ENCODE results near the gene DDX6.
"Not testable (repeated sequence)": the region's sequence is repeated elsewhere in the genome, so short reads cannot be mapped to it uniquely, and the experiment has no call there.

DDX6 gene

DNA sequence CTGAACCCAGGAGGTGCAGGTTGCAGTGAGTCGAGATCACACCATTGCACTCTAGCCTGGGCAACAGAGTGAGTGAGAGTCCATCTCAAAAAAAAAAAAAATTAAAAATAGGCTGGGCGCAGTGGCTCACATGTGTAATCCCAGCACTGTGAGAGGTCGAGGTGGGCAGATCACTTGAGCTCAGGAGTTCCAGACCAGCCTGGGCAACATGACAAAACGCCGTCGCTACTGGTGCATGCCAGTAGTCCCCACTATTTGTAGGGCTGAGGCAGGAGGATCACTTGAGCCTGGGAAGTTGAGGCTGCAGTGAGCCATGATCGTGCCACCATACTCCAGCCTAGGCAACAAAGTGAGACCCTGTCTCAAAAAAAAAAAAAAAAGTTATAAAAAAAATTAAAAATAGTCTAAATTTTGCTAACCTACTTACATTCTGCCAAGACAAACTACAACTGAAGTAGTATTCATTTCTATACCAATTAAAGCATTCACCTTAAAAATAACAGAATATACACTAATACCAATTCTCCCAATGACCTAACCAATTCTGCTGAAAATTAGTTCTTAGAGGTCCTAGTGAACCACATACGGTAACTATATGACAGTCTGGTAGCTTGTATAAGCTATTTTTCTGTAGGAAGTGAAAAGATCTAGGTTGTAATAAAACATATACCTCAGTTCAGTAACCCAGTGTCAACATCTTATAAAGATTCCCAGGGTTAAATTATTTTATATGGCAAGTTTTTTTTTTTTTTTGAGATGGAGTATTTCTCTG is 7.1 kb downstream of the DDX6 start:
- Histone ChIP-seq H3K4me1 (ENCODE audit: insufficient read depth, poor library complexity, severe bottlenecking) (peaks cover 12% of the 10 kb centered on the region), H3K27me3 (ENCODE audit: insufficient read depth, poor library complexity, severe bottlenecking) (no peaks in the 10 kb centered on the region), H3K4me3 (ENCODE audit: severe bottlenecking) (no peak overlapping the region), H3K36me3 (ENCODE audit: low read depth) (peaks cover 74% of the 10 kb centered on the region), H3K27ac (ENCODE audit: poor library complexity, severe bottlenecking) (no peak overlapping the region), H3K9me3 (ENCODE audit: severe bottlenecking) (no peaks in the 10 kb centered on the region)
- DNase-seq (ENCODE audit: low spot score) (no peak), ATAC-seq (ENCODE audit: low read depth) (no peak)
- TF ChIP-seq, protein P1, sequence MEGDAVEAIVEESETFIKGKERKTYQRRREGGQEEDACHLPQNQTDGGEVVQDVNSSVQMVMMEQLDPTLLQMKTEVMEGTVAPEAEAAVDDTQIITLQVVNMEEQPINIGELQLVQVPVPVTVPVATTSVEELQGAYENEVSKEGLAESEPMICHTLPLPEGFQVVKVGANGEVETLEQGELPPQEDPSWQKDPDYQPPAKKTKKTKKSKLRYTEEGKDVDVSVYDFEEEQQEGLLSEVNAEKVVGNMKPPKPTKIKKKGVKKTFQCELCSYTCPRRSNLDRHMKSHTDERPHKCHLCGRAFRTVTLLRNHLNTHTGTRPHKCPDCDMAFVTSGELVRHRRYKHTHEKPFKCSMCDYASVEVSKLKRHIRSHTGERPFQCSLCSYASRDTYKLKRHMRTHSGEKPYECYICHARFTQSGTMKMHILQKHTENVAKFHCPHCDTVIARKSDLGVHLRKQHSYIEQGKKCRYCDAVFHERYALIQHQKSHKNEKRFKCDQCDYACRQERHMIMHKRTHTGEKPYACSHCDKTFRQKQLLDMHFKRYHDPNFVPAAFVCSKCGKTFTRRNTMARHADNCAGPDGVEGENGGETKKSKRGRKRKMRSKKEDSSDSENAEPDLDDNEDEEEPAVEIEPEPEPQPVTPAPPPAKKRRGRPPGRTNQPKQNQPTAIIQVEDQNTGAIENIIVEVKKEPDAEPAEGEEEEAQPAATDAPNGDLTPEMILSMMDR (IDR thresholded peaks at IDR 0.05; ENCODE audit: poor library complexity, severe bottlenecking): no peak

GRCh38 chr11:118783324-118783723 is 7.6 kb downstream of the DDX6 start:
- H3K4me3 ChIP-seq (ENCODE audit: severe bottlenecking); DNase-seq (ENCODE audit: low spot score); H3K27ac ChIP-seq (ENCODE audit: poor library complexity, severe bottlenecking); H3K27me3 ChIP-seq (ENCODE audit: insufficient read depth, poor library complexity, severe bottlenecking); H3K9me3 ChIP-seq (ENCODE audit: severe bottlenecking); ATAC-seq (ENCODE audit: low read depth): not testable (repeated sequence)
- Histone ChIP-seq H3K4me1 (ENCODE audit: insufficient read depth, poor library complexity, severe bottlenecking) (peaks cover 10% of the 10 kb centered on the region), H3K36me3 (ENCODE audit: low read depth) (peaks cover 80% of the 10 kb centered on the region)

GRCh38 chr11:118778898-118779297 is 12.1 kb downstream of the DDX6 start:
- TF ChIP-seq, protein P1 (IDR thresholded peaks at IDR 0.05; ENCODE audit: poor library complexity, severe bottlenecking): no peak
- Histone ChIP-seq H3K4me1 (ENCODE audit: insufficient read depth, poor library complexity, severe bottlenecking) (no peaks in the 10 kb centered on the region), H3K36me3 (ENCODE audit: low read depth) (peaks cover 95% of the 10 kb centered on the region), H3K4me3 (ENCODE audit: severe bottlenecking) (no peak overlapping the region), H3K9me3 (ENCODE audit: severe bottlenecking) (no peaks in the 10 kb centered on the region), H3K27me3 (ENCODE audit: insufficient read depth, poor library complexity, severe bottlenecking) (no peaks in the 10 kb centered on the region), H3K27ac (ENCODE audit: poor library complexity, severe bottlenecking) (no peak overlapping the region)
- ATAC-seq (ENCODE audit: low read depth) (no peak), DNase-seq (ENCODE audit: low spot score) (no peak)

GRCh38 chr11:118774032-118774431 is 16.9 kb downstream of the DDX6 start:
- ATAC-seq (ENCODE audit: low read depth) (no peak), DNase-seq (ENCODE audit: low spot score) (no peak)
- Histone ChIP-seq H3K4me1 (ENCODE audit: insufficient read depth, poor library complexity, severe bottlenecking) (no peaks in the 10 kb centered on the region), H3K27ac (ENCODE audit: poor library complexity, severe bottlenecking) (no peak overlapping the region), H3K36me3 (ENCODE audit: low read depth) (peaks cover 83% of the 10 kb centered on the region), H3K4me3 (ENCODE audit: severe bottlenecking) (no peak overlapping the region), H3K27me3 (ENCODE audit: insufficient read depth, poor library complexity, severe bottlenecking) (no peaks in the 10 kb centered on the region), H3K9me3 (ENCODE audit: severe bottlenecking) (no peaks in the 10 kb centered on the region)
- TF ChIP-seq, protein P1 (IDR thresholded peaks at IDR 0.05; ENCODE audit: poor library complexity, severe bottlenecking): no peak

DNA sequence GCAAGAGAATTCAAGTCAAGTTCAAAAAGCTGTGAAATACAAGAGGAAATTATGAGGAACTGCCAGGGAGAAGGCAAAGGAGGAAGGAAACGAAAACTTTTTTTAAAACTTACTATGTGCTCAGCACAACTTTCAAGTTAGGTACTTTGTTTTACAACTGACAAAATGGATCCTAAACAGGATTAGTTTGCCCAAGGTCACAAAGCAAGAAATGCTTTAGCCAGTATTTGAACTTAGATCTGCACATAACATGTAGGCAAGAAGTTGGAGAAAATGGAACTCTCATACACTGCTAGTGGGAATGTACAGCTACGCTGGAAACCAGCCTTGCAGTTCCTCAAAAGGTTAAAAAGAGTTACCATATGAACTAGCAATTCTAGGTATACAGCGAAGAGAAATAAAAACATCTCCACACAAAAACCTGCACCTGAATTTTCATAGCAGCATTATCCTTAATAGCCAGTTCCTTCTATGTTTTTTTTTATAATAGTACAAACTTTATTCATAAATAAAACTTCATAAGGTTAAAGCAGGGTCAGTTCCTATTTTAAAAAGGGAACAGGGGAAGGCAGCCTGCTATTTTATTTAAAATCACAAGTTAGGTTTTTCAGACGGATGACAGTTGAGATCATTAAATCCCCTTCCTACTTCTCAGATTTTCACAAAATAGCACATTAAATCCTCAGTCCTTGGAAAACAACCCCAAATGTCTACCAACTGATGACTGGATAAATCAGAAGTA is 19.2 kb downstream of the DDX6 start:
- Histone ChIP-seq H3K27me3 (ENCODE audit: insufficient read depth, poor library complexity, severe bottlenecking) (no peaks in the 10 kb centered on the region), H3K4me1 (ENCODE audit: insufficient read depth, poor library complexity, severe bottlenecking) (no peaks in the 10 kb centered on the region), H3K9me3 (ENCODE audit: severe bottlenecking) (no peaks in the 10 kb centered on the region), H3K36me3 (ENCODE audit: low read depth) (peaks cover 82% of the 10 kb centered on the region), H3K4me3 (ENCODE audit: severe bottlenecking) (no peak overlapping the region), H3K27ac (ENCODE audit: poor library complexity, severe bottlenecking) (no peak overlapping the region)
- ATAC-seq (ENCODE audit: low read depth) (no peak), DNase-seq (ENCODE audit: low spot score) (no peak)
- TF ChIP-seq, protein P1 (IDR thresholded peaks at IDR 0.05; ENCODE audit: poor library complexity, severe bottlenecking): no peak
